Panc1 (cell line): ENCODE results near the gene TGFBI.

Source experiments
- CTCF ChIP-seq: fragments of 450-650 bp; IDR thresholded peaks from 2 replicates; pipeline ENCODE4 v1.5.1; 2017; ENCODE audit warnings: mild to moderate bottlenecking
- POLR2AphosphoS5 ChIP-seq: IDR thresholded peaks from 2 replicates; pipeline ENCODE4 v1.6.1; 2012; ENCODE audit warnings: mild to moderate bottlenecking, low read depth, low read length, moderate library complexity

GRCh38 chr5:135993880-135994636 lies 34.7 kb upstream of the TGFBI start:
- TF ChIP-seq POLR2AphosphoS5 (no peak), CTCF (no peak)
